Bronchial epithelial cell (primary cell): ENCODE results near the gene CIROP. TPM values are rescaled to one million over a fixed set of nuclear protein-coding genes. Genes with fewer than 3 reads are reported as not detected.
"Not testable (repeated sequence)": the region's sequence is repeated elsewhere in the genome, so short reads cannot be mapped to it uniquely, and the experiment has no call there.

ENCODE experiments used
- DNase-seq: peaks from one replicate; pipeline ENCODE4 v3.0.0-alpha.2; 2010; ENCODE audit warnings: low read depth
- FAIRE-seq: peaks from 2 replicates; lab custom pipeline; 2011; peaks lifted over from hg19 to GRCh38; lab: Jason Lieb, UNC
- H3K27me3 ChIP-seq: 2 replicates; pipeline ENCODE4 v1.5.1; 2011; ENCODE audit warnings: low read length; ENCODE audit not compliant: control insufficient read depth, insufficient read depth
- H3K36me3 ChIP-seq: 2 replicates; pipeline ENCODE4 v1.5.1; 2011; ENCODE audit warnings: low read length; ENCODE audit not compliant: control insufficient read depth, insufficient read depth
- H3K4me3 ChIP-seq: 2 replicates; pipeline ENCODE4 v1.5.1; 2011; ENCODE audit warnings: mild to moderate bottlenecking, low read depth, low read length, control low read depth
- CTCF ChIP-seq: IDR thresholded peaks from 2 replicates; pipeline ENCODE4 v1.5.1; 2011; ENCODE audit warnings: mild to moderate bottlenecking, moderate library complexity, low read length, control low read depth, inconsistent platforms; ENCODE audit not compliant: insufficient read depth, severe bottlenecking
- total RNA-seq: library from RNA; depleted of rRNA; stranded (reverse); fragments of >200 nt; gene quantifications from 2 replicates; pipeline ENCODE4 v1.2.1, GENCODE V29; 2014

The CIROP gene
- total RNA-seq, 1 donor from 2014 or later: not detected

DNA sequence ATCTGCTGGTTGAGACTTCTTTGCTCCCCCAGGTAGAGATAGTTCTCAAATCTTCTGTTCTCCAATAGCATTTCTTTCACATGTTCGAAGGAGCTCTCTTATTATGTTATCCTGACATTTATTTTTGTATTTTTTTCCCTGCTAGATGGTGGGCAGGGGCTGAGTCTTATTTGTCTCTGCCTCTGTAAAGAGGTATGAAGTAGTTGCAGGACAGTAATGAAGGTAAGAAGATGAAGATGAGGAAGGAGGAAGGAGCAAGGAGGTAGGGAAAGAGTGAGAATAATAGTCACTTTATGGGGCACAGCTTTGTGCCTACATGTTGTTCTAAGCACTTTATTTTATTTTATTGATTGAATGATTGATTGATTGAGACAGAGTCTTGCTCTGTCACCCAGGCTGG, 5.0 kb upstream of the CIROP start:
- H3K27me3 ChIP-seq: peaks cover 2% of the 10 kb centered on the region
- no peak overlapping the region for H3K4me3 ChIP-seq
- DNase-seq (no peak), FAIRE-seq (no peak)
- no peaks in the 10 kb centered on the region for H3K36me3 ChIP-seq
- no peak for TF ChIP-seq CTCF

DNA sequence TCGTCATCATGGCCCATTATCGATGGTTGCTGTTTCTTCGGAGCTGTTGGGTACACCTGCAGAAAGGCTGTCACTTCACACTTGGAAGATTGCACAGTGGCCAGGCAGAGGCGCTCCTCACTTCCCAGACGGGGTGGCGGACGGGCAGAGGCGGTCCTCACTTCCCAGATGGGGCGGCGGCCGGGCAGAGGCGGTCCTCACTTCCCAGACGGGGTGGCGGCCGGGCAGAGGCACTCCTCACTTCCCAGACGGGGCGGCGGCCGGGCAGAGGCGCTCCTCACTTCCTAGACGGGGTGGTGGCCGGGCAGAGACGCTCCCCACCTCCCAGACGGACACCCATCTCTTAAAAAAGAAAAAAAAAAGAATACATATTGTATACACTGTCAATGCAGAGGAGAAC, 3.4 kb upstream of the CIROP start:
- DNase-seq, H3K27me3 ChIP-seq, H3K36me3 ChIP-seq, H3K4me3 ChIP-seq, FAIRE-seq: not testable (repeated sequence)

DNA sequence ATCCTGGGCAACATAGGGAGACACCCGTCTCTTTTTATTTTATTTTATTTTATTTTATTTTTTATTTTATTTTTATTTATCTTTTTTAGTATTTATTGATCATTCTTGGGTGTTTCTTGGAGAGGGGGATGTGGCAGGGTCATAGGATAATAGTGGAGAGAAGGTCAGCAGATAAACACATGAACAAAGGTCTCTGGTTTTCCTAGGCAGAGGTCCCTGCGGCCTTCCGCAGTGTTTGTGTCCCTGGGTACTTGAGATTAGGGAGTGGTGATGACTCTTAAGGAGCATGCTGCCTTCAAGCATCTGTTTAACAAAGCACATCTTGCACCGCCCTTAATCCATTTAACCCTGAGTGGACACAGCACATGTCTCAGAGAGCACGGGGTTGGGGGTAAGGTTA, 2.8 kb upstream of the CIROP start:
- FAIRE-seq, H3K4me3 ChIP-seq, H3K27me3 ChIP-seq, DNase-seq, H3K36me3 ChIP-seq: not testable (repeated sequence)

DNA sequence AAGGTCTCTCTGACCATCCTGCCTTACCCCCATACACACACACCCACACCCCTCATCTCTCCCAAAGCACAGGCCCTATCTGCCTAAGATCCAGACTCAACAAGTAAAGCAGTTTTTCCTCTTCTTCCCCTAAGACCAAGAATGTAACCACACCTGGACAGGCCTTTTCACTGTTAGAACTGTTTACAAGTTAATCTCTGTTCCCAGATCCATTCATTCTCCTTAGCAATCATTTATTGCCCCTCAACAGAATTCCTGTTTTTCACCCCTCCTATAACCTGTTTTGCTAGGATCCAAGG, 1.9 kb upstream of the CIROP start:
- H3K27me3 ChIP-seq: peaks cover 2% of the 10 kb centered on the region
- H3K4me3 ChIP-seq: no peak overlapping the region
- H3K36me3 ChIP-seq: no peaks in the 10 kb centered on the region
- FAIRE-seq (no peak), DNase-seq (no peak)
- no peak for TF ChIP-seq CTCF

DNA sequence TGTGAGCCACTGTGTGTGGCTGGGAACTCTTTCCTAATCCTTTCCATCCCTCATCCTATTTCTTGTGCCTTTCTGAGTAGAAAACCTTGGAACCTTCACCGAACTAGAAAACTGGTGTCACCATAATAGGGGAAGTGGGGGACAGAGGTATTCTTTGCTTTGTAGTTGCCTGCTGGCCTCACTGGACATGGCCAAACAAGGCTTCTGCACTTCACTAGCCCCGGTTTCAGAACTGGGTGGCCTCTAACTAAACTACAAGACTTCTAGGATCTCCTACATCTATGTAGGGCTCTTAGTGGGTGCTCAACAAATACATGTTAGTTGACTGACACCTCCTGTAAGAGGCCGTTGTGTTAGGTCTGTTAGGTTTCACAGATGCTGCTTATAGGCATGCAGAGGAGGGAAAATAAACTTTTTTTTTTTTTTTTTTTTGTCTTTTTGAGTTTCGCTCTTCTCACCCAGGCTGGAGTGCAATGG, 597 bp upstream of the CIROP start:
- Histone ChIP-seq H3K36me3 (no peaks in the 10 kb centered on the region), H3K4me3 (no peak overlapping the region), H3K27me3 (no peaks in the 10 kb centered on the region)
- FAIRE-seq (no peak), DNase-seq (no peak)
- TF ChIP-seq CTCF: no peak

GRCh38 chr14:23104070-23104590, 659 bp downstream of the CIROP start:
- DNase-seq (no peak), FAIRE-seq (no peak)
- H3K36me3 ChIP-seq: no peaks in the 10 kb centered on the region
- H3K4me3 ChIP-seq: no peak overlapping the region
- TF ChIP-seq CTCF: no peak
- H3K27me3 ChIP-seq: no peaks in the 10 kb centered on the region

- no peaks in the 10 kb centered on the region for H3K27me3 ChIP-seq
- H3K36me3 ChIP-seq: no peaks in the 10 kb centered on the region
- DNase-seq (no peak), FAIRE-seq (no peak)
- H3K4me3 ChIP-seq: no peak overlapping the region
- TF ChIP-seq CTCF: no peak
Measured at GRCh38 chr14:23103581-23103980, 1.2 kb downstream of the CIROP start.
